ENCODE measurements around the gene ANO4.

The ANO4 gene

GRCh38 chr12:100936661-100937060 lies 142.1 kb downstream of the ANO4 start:
- no peak for TF ChIP-seq ZFP30 (CRISPR knock-in tag; IDR thresholded peaks at IDR 0.05)
- TF ChIP-seq ISL1 (CRISPR knock-in tag; IDR thresholded peaks at IDR 0.05), result peak; percentile 22; the same call in 1 of the 2 replicates
- TF ChIP-seq GLIS3 (CRISPR knock-in tag; IDR thresholded peaks at IDR 0.05), result no peak
- no peak for TF ChIP-seq SNAI2 (CRISPR knock-in tag; IDR thresholded peaks at IDR 0.05)
- no peak for TF ChIP-seq TCF4 (CRISPR knock-in tag; IDR thresholded peaks at IDR 0.05; ENCODE audit: borderline replicate concordance)
- TF ChIP-seq TOX (CRISPR knock-in tag; IDR thresholded peaks at IDR 0.05; ENCODE audit: borderline replicate concordance), result no peak
- no peak for TF ChIP-seq RARB (CRISPR knock-in tag; IDR thresholded peaks at IDR 0.05)
- no peak for TF ChIP-seq PATZ1 (CRISPR knock-in tag; IDR thresholded peaks at IDR 0.05; ENCODE audit: borderline replicate concordance)
- ATAC-seq, result no peak; the same call in 1 of the 3 replicates

GRCh38 chr12:100940503-100940902 lies 145.9 kb downstream of the ANO4 start:
- TF ChIP-seq ZNF565 (CRISPR knock-in tag; conservative IDR thresholded peaks at IDR 0.05; ENCODE audit: low read depth), result no peak
- no peak for TF ChIP-seq ISL1 (CRISPR knock-in tag; IDR thresholded peaks at IDR 0.05)
- no peak for TF ChIP-seq OSR1 (CRISPR knock-in tag; IDR thresholded peaks at IDR 0.05)
- TF ChIP-seq BACH2 (CRISPR knock-in tag; IDR thresholded peaks at IDR 0.05; ENCODE audit: borderline replicate concordance), result no peak
- TF ChIP-seq POU6F1 (CRISPR knock-in tag; IDR thresholded peaks at IDR 0.05; ENCODE audit: borderline replicate concordance, low read depth), result no peak
- TF ChIP-seq CSRNP3 (CRISPR knock-in tag; IDR thresholded peaks at IDR 0.05), result no peak
- no peak for TF ChIP-seq SNAI2 (CRISPR knock-in tag; IDR thresholded peaks at IDR 0.05)
- no peak for ATAC-seq

GRCh38 chr12:100942984-100943749 lies 148.6 kb downstream of the ANO4 start:
- ATAC-seq, result peak; percentile 58

More at GRCh38 chr12:100942984-100943749, 148.6 kb downstream of the ANO4 start:
- TF ChIP-seq ZNF70 (CRISPR knock-in tag; IDR thresholded peaks at IDR 0.05), result no peak
- no peak for TF ChIP-seq CSRNP3 (CRISPR knock-in tag; IDR thresholded peaks at IDR 0.05)
- TF ChIP-seq ESRRG (CRISPR knock-in tag; IDR thresholded peaks at IDR 0.05), result no peak
- TF ChIP-seq TSHZ2 (CRISPR knock-in tag; IDR thresholded peaks at IDR 0.05), result no peak
- no peak for TF ChIP-seq BACH2 (CRISPR knock-in tag; IDR thresholded peaks at IDR 0.05; ENCODE audit: borderline replicate concordance)
- TF ChIP-seq POU6F1 (CRISPR knock-in tag; IDR thresholded peaks at IDR 0.05; ENCODE audit: borderline replicate concordance, low read depth), result no peak
- no peak for TF ChIP-seq ZFP3 (CRISPR knock-in tag; IDR thresholded peaks at IDR 0.05)
- no peak for TF ChIP-seq TOX (CRISPR knock-in tag; IDR thresholded peaks at IDR 0.05; ENCODE audit: borderline replicate concordance)
- no peak for TF ChIP-seq PATZ1 (CRISPR knock-in tag; IDR thresholded peaks at IDR 0.05; ENCODE audit: borderline replicate concordance)
- TF ChIP-seq CSDC2 (CRISPR knock-in tag; IDR thresholded peaks at IDR 0.05), result no peak
- no peak for TF ChIP-seq SNAI2 (CRISPR knock-in tag; IDR thresholded peaks at IDR 0.05)
- no peak for TF ChIP-seq ARNTL (CRISPR knock-in tag; IDR thresholded peaks at IDR 0.05; ENCODE audit: borderline replicate concordance, low read depth)
- TF ChIP-seq ZC3H10 (CRISPR knock-in tag; IDR thresholded peaks at IDR 0.05), result no peak
- no peak for TF ChIP-seq ISL1 (CRISPR knock-in tag; IDR thresholded peaks at IDR 0.05)
- TF ChIP-seq OSR1 (CRISPR knock-in tag; IDR thresholded peaks at IDR 0.05), result no peak
- no peak for TF ChIP-seq CREB5 (CRISPR knock-in tag; IDR thresholded peaks at IDR 0.05; ENCODE audit: low read depth)
- TF ChIP-seq ZFP30 (CRISPR knock-in tag; IDR thresholded peaks at IDR 0.05), result no peak
- no peak for TF ChIP-seq TCF4 (CRISPR knock-in tag; IDR thresholded peaks at IDR 0.05; ENCODE audit: borderline replicate concordance)
- TF ChIP-seq GLIS3 (CRISPR knock-in tag; IDR thresholded peaks at IDR 0.05), result no peak
